KOPT-K1 (cell line): ENCODE measurements around the gene RNF213.
"Not testable (repeated sequence)": the region's sequence is repeated elsewhere in the genome, so short reads cannot be mapped to it uniquely, and the experiment has no call there.

Experiments
- H3K27ac ChIP-seq: fragments of 200-600 bp; sonication (generic); 2 replicates; pipeline ENCODE4 v1.5.1; 2016; ENCODE audit warnings: antibody characterized with exemption, mild to moderate bottlenecking, low read depth, low read length; ENCODE audit not compliant: poor library complexity, severe bottlenecking
- H3K36me3 ChIP-seq: fragments of 200-600 bp; sonication (generic); 2 replicates; pipeline ENCODE4 v1.5.1; 2017; ENCODE audit warnings: antibody characterized with exemption, mild to moderate bottlenecking, low read length, moderate library complexity; ENCODE audit not compliant: insufficient read depth
- H3K9me3 ChIP-seq: fragments of 200-600 bp; sonication (generic); 2 replicates; pipeline ENCODE4 v1.5.1; 2017; ENCODE audit warnings: antibody characterized with exemption, low read length, mild to moderate bottlenecking; ENCODE audit not compliant: insufficient read depth, poor library complexity, severe bottlenecking

The RNF213 gene

GRCh38 chr17:80388601-80389000, 127.9 kb downstream of the RNF213 start:
- Histone ChIP-seq H3K27ac (no peak overlapping the region), H3K9me3 (no peaks in the 10 kb centered on the region), H3K36me3 (peaks cover 100% of the 10 kb centered on the region)

- Histone ChIP-seq H3K36me3 (peaks cover 100% of the 10 kb centered on the region), H3K27ac (no peak overlapping the region), H3K9me3 (no peaks in the 10 kb centered on the region)
Measured at GRCh38 chr17:80389011-80389995, 128.7 kb downstream of the RNF213 start.

- Histone ChIP-seq H3K36me3 (peaks cover 81% of the 10 kb centered on the region), H3K9me3 (no peaks in the 10 kb centered on the region), H3K27ac (no peak overlapping the region)
Measured at GRCh38 chr17:80393241-80393890, 132.7 kb downstream of the RNF213 start.

- no peaks in the 10 kb centered on the region for H3K9me3 ChIP-seq
- H3K36me3 ChIP-seq = peaks cover 75% of the 10 kb centered on the region
- H3K27ac ChIP-seq = no peak overlapping the region
Measured at GRCh38 chr17:80393961-80394360, 133.3 kb downstream of the RNF213 start.

- Histone ChIP-seq H3K36me3 (peaks cover 68% of the 10 kb centered on the region), H3K9me3 (no peaks in the 10 kb centered on the region), H3K27ac (no peak overlapping the region)
Measured at GRCh38 chr17:80394629-80395216, 134.1 kb downstream of the RNF213 start.

GRCh38 chr17:80395402-80396151, 134.9 kb downstream of the RNF213 start:
- peaks cover 59% of the 10 kb centered on the region for H3K36me3 ChIP-seq
- no peak overlapping the region for H3K27ac ChIP-seq
- H3K9me3 ChIP-seq = no peaks in the 10 kb centered on the region

- H3K9me3 ChIP-seq = no peaks in the 10 kb centered on the region
- peaks cover 51% of the 10 kb centered on the region for H3K36me3 ChIP-seq
- no peak overlapping the region for H3K27ac ChIP-seq
Measured at GRCh38 chr17:80396157-80397033, 135.7 kb downstream of the RNF213 start.

- Histone ChIP-seq H3K36me3 (peaks cover 45% of the 10 kb centered on the region), H3K9me3 (no peaks in the 10 kb centered on the region), H3K27ac (no peak overlapping the region)
Measured at GRCh38 chr17:80397034-80397387, 136.4 kb downstream of the RNF213 start.

- Histone ChIP-seq H3K9me3 (no peaks in the 10 kb centered on the region), H3K36me3 (peaks cover 38% of the 10 kb centered on the region), H3K27ac (no peak overlapping the region)
Measured at GRCh38 chr17:80397686-80398085, 137.0 kb downstream of the RNF213 start.

GRCh38 chr17:80401086-80401485, 140.4 kb downstream of the RNF213 start:
- not testable (repeated sequence) for H3K27ac ChIP-seq, H3K9me3 ChIP-seq, H3K36me3 ChIP-seq

GRCh38 chr17:80402102-80402501, 141.4 kb downstream of the RNF213 start:
- H3K36me3 ChIP-seq, H3K27ac ChIP-seq, H3K9me3 ChIP-seq: not testable (repeated sequence)

- Histone ChIP-seq H3K36me3 (no peaks in the 10 kb centered on the region), H3K9me3 (no peaks in the 10 kb centered on the region), H3K27ac (no peak overlapping the region)
Measured at GRCh38 chr17:80402959-80403358, 142.3 kb downstream of the RNF213 start.

GRCh38 chr17:80406146-80406545, 145.5 kb downstream of the RNF213 start:
- H3K9me3 ChIP-seq = no peaks in the 10 kb centered on the region
- no peaks in the 10 kb centered on the region for H3K36me3 ChIP-seq
- H3K27ac ChIP-seq = no peak overlapping the region

GRCh38 chr17:80407917-80408316, 147.3 kb downstream of the RNF213 start:
- H3K27ac ChIP-seq, H3K9me3 ChIP-seq, H3K36me3 ChIP-seq: not testable (repeated sequence)
